ENCODE measurements around the gene CELA1.
A peak's percentile ranks its signal among the peaks of the same experiment; 100 is the strongest.

GRCh38 chr12:51368640-51369517 lies 22.4 kb upstream of the CELA1 start:
- TF ChIP-seq CTCF (IDR thresholded peaks at IDR 0.05; ENCODE audit: insufficient read depth, low read length) (no peak), POLR2AphosphoS5 (IDR thresholded peaks at IDR 0.05; ENCODE audit: low read depth) (peak; percentile 100), SPI1 (IDR thresholded peaks at IDR 0.05; ENCODE audit: borderline replicate concordance, low read depth) (peak; percentile 67; the same call in 1 of the 2 replicates)

Data from HL-60 (cell line).